GM18511 (cell line): ENCODE results near the gene SIGLEC7.

Source experiments
- ATAC-seq: cut with Tn5 transposase; IDR thresholded peaks from one replicate; pipeline ENCODE4 v1.9.1; 2021; ENCODE audit warnings: mild to moderate bottlenecking, moderate library complexity; ENCODE audit not compliant: unreplicated experiment

Gene SIGLEC7

DNA sequence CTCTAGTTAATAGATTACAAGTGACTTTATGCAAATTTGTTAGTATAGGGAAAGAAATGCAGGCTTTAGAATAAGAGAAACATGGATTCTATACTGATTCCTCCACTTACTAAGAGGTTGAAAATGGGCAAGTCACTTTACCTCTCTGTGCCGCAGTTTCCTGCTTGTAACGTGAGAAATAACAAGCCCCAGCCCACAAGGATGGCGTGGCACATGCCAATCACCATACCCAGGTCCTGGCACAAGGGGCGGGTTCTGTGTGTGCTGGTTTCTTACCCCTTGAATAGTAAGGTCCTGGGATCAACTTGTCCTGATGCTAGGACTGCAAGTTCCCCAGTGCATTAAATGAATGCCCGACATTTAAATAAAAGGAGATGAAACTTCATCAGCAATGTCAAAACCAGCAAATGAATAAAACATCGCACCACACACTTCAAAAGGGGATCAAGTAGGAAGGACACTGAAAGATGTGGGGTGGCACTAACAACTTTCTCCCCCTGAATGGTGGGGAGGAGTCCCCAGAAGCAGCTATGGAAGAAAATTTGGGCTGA is 25.3 kb upstream of the SIGLEC7 start:
- ATAC-seq: no peak

- ATAC-seq: no peak
Observed at GRCh38 chr19:51119101-51119500, 23.0 kb upstream of the SIGLEC7 start.

GRCh38 chr19:51119611-51120010 is 22.5 kb upstream of the SIGLEC7 start:
- no peak for ATAC-seq

DNA sequence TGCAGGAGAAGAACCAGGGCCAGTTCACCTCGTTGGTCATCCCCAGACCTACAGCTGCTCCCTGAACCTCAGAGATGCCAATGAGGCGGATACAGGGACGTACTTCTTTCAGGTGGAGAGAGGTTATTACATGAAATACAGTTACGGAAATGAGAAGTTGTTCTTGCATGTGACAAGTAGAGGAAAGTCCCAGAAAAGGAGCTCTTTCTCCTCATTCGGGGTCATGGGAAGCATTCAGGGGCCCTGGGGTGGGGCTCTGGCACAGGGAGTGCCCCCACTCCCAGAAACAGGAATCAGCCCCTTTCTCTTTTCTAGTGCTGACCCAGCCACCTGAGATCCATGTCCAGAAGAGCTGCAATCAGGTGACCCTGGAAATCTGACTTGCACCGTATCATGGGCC is 21.9 kb upstream of the SIGLEC7 start:
- no peak for ATAC-seq

- ATAC-seq: no peak
Observed at GRCh38 chr19:51121257-51121656, 20.8 kb upstream of the SIGLEC7 start.

DNA sequence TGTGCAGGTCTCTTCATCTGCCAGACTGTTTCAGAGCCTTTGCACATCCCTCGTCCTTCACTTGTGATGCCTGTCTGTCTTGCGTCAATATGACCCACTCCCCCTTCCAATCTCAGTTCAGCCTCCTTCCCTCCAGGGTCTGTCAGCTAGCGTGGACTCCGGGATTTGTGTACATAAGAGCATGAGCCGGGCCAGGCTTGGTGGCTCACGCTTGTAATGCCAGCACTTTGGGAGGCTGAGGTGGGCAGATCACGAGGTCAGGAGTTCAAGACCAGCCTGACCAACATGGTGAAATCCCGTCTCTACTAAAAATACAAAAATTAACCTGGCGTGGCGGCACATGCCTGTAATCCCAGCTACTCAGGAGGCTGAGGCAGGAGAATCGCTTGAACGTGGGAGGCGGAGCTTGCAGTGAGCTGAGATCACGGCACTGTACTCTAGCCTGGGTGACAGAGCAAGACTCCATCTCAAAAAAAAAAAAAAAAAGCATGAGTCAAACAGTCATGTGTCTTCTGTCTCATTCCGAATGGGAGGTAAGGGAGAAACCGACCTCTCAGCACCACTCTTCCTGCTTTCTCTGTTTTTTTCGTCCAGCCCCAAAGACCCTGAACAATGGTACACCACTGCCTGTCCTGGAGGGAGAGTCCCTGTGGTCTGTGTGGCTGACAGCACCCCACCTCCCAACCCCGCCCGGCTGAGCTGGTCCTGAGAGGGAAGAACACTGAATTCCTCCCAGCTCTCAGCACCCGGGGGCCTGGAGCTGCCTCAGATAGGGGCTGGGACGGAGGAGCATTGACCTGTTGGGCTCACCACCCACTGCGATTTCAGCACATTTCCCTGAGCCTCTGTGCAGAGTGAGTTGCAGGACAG is 19.8 kb upstream of the SIGLEC7 start:
- ATAC-seq: no peak

- no peak for ATAC-seq
Observed at GRCh38 chr19:51123381-51123800, 18.7 kb upstream of the SIGLEC7 start.

- ATAC-seq: no peak
Observed at GRCh38 chr19:51123802-51124201, 18.3 kb upstream of the SIGLEC7 start.

- ATAC-seq: no peak
Observed at GRCh38 chr19:51124216-51124615, 17.9 kb upstream of the SIGLEC7 start.

DNA sequence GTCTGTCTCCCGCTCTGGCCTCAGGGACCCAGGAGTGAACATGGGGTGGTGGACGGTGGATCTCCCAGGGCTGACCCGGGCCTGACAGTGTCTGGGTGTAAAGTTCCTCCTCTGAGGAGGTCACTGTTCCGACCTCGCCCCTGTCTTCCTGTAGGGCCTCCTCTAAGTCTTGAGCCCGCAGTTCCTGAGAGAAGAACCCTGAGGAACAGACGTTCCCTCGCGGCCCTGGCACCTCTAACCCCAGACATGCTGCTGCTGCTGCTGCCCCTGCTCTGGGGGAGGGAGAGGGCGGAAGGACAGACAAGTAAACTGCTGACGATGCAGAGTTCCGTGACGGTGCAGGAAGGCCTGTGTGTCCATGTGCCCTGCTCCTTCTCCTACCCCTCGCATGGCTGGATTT is 17.4 kb upstream of the SIGLEC7 start, which contains the start of gene SIGLEC9:
Gene SIGLEC9 (plus strand): TSS at position 178 of the 400 bp plus-strand sequence. CDS start 69 bp downstream, at position 247.
- no peak for ATAC-seq

DNA sequence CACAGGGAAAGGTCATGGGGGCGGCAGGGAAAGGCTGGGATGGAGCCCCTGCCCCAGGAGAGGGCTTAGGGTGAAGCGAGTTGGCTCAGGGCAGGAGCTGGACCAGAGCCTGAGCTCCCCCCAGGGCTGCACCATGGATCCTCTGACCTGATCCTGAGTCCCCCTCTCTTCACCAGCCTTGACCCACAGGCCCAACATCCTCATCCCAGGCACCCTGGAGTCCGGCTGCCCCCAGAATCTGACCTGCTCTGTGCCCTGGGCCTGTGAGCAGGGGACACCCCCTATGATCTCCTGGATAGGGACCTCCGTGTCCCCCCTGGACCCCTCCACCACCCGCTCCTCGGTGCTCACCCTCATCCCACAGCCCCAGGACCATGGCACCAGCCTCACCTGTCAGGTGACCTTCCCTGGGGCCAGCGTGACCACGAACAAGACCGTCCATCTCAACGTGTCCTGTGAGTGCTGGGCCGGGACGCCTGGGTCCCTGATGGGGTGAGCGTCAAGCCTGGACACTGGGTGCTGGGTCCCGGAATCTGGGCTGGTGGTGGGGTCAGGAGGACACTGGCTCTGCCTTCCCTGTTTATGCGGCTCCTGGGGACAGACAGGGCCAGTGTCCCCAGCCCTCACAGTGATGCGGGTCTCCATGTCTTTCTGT is 16.6 kb upstream of the SIGLEC7 start:
- no peak for ATAC-seq

DNA sequence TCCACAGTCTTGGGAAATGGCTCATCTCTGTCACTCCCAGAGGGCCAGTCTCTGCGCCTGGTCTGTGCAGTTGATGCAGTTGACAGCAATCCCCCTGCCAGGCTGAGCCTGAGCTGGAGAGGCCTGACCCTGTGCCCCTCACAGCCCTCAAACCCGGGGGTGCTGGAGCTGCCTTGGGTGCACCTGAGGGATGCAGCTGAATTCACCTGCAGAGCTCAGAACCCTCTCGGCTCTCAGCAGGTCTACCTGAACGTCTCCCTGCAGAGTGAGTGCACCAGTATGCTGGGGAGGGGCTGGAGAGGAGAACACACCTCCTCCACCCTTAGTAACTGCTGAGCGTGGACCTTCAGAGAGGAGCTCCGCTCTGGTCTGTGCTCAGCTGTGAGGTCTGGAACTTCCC is 15.1 kb upstream of the SIGLEC7 start:
- no peak for ATAC-seq

DNA sequence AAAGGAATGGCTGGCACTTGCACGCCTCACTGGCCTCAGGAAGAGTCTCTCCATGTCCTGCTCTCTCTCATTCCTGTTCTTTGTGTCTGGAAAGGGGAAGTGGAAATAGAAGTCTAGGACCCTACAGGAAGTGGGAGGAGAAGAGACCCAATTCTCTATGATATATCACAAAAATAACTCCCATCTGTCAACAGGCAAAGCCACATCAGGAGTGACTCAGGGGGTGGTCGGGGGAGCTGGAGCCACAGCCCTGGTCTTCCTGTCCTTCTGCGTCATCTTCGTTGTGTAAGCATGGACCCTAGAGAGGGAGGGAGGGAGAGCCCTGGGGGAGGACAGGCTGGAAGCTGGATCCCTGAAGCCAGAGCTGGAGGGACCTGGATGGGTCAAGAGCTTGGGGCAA is 14.3 kb upstream of the SIGLEC7 start:
- no peak for ATAC-seq

GRCh38 chr19:51128227-51128626 is 13.9 kb upstream of the SIGLEC7 start:
- no peak for ATAC-seq

DNA sequence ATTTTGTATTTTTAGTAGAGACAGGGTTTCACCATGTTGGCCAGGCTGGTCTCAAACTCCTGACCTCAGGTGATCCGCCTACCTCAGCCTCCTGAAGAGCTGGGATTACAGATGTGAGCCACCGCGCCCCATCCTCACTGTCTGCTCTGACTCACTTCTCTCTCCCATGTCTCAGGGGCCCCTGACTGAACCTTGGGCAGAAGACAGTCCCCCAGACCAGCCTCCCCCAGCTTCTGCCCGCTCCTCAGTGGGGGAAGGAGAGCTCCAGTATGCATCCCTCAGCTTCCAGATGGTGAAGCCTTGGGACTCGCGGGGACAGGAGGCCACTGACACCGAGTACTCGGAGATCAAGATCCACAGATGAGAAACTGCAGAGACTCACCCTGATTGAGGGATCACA is 12.4 kb upstream of the SIGLEC7 start:
- ATAC-seq: no peak

DNA sequence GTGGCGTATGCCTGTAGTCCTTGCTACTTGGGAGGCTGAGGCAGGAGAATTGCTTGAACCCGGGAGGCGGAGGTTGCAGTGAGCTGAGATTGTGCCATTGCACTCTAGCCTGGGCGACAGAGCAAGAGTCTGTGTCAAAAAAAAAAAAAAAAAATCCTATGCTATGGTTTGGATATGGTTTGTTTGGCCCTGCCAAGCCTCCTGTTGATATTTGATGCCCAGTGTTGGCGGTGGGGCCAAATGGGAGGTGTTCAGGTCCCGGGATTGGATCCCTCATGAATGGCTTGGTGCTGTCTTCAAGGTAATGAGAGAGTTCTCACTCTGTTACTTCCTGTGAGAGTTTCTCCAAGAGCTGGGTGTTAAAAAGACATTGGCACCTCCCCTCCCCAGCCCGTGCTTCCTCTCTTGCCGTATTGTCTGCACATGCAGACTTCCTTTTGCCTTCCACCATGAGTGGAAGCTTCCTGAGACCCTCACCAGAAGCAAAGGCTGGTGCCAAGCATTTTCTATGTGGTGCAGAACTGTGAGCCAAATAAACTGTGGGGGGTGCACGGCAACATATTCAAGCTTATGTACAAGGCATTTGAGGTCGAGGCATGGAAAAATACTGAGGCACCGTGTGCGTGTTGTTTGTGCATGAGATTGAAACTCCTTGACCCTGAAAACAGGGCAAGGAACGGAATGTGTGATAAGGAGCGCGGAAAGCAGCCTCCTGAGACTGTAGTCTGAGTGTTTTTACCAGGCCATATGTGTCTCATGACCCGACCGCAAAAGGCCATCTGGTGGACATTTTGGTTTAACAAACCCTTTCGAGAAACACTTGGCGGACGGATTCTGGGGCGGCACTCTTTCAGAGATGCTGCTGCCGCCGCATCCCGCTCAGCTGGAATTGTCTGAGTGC is 10.1 kb upstream of the SIGLEC7 start:
- ATAC-seq: no peak

- no peak for ATAC-seq
Observed at GRCh38 chr19:51135004-51135403, 7.1 kb upstream of the SIGLEC7 start.

GRCh38 chr19:51135986-51136762 is 5.9 kb upstream of the SIGLEC7 start:
- ATAC-seq: no peak

- no peak for ATAC-seq
Observed at GRCh38 chr19:51136851-51137551, 5.1 kb upstream of the SIGLEC7 start.
